22Rv1 (cell line): Measurements from ENCODE around the gene CACNA2D4.

Experiments
- CTCF ChIP-seq: fragments of 450-650 bp; IDR thresholded peaks from 2 replicates; pipeline ENCODE4 v1.5.1; 2017; ENCODE audit warnings: mild to moderate bottlenecking
- ZFX ChIP-seq: fragments of 450-650 bp; IDR thresholded peaks from 2 replicates; pipeline ENCODE4 v1.6.1; 2017; ENCODE audit warnings: antibody characterized with exemption, borderline replicate concordance

- TF ChIP-seq CTCF: no peak
- no peak for TF ChIP-seq ZFX
Measured at GRCh38 chr12:1939331-1939730, 20.9 kb upstream of the CACNA2D4 start.
